Measurements from ENCODE around the gene KMT2E.

DNA sequence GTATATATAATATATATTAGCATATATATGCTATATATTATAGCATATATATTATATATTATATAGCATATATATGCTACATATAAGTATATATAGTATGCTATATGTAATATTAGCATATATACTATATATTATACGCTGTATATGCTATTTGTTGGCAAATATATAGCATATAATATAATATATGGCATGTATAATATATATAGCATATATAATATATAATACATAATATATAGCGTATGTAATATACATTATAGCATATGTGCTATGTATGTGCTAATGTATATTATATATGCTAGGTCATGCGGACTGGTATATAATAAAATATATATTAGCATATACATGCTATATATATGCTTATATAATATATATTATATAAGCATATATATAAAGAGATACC, 72.8 kb downstream of the KMT2E start:
- no peak for TF ChIP-seq EZH2 (IDR thresholded peaks at IDR 0.05)
- TF ChIP-seq POLR2AphosphoS5 (IDR thresholded peaks at IDR 0.05; ENCODE audit: borderline replicate concordance, low read depth, low read length), result no peak
- TF ChIP-seq FOXP2 (optimal IDR thresholded peaks at IDR 0.05; ENCODE audit: control extremely low read depth, extremely low read length, insufficient read depth), result no peak

Measured in SK-N-MC (cell line).